HG03159 (cell line): ENCODE data around the gene CD101.

Source experiments
- ATAC-seq: cut with Tn5 transposase; IDR thresholded peaks from one replicate; pipeline ENCODE4 v1.9.1; 2021; ENCODE audit warnings: mild to moderate bottlenecking, moderate library complexity; ENCODE audit not compliant: unreplicated experiment

CD101 gene

GRCh38 chr1:117013309-117013858 is 11.8 kb downstream of the CD101 start:
- ATAC-seq = no peak

GRCh38 chr1:117014209-117014608 is 12.6 kb downstream of the CD101 start:
- ATAC-seq = no peak

GRCh38 chr1:117015724-117016123 is 14.2 kb downstream of the CD101 start:
- ATAC-seq = no peak

- ATAC-seq = no peak
Measured at GRCh38 chr1:117017062-117017461, 15.5 kb downstream of the CD101 start.

- no peak for ATAC-seq
Measured at GRCh38 chr1:117017648-117018047, 16.1 kb downstream of the CD101 start.

GRCh38 chr1:117020526-117021156 is 19.1 kb downstream of the CD101 start:
- ATAC-seq = no peak

GRCh38 chr1:117022114-117022513 is 20.6 kb downstream of the CD101 start:
- ATAC-seq = no peak

- ATAC-seq = no peak
Measured at GRCh38 chr1:117025568-117025967, 24.0 kb downstream of the CD101 start.

GRCh38 chr1:117026361-117026760 is 24.8 kb downstream of the CD101 start:
- ATAC-seq = no peak

- ATAC-seq = no peak
Measured at GRCh38 chr1:117029685-117030084, 28.1 kb downstream of the CD101 start.

GRCh38 chr1:117030271-117030877 is 28.8 kb downstream of the CD101 start:
- ATAC-seq = no peak

GRCh38 chr1:117032266-117032665 is 30.7 kb downstream of the CD101 start:
- ATAC-seq = no peak

- no peak for ATAC-seq
Measured at GRCh38 chr1:117032681-117033539, 31.4 kb downstream of the CD101 start.

GRCh38 chr1:117033772-117034171 is 32.2 kb downstream of the CD101 start:
- no peak for ATAC-seq

- ATAC-seq = no peak
Measured at GRCh38 chr1:117034791-117035290, 33.3 kb downstream of the CD101 start.

- no peak for ATAC-seq
Measured at GRCh38 chr1:117036018-117036461, 34.5 kb downstream of the CD101 start.

- no peak for ATAC-seq
Measured at GRCh38 chr1:117037802-117038201, 36.2 kb downstream of the CD101 start.

- no peak for ATAC-seq
Measured at GRCh38 chr1:117038236-117038635, 36.7 kb downstream of the CD101 start.

- no peak for ATAC-seq
Measured at GRCh38 chr1:117044217-117044616, 42.7 kb downstream of the CD101 start.

GRCh38 chr1:117045644-117046043 is 44.1 kb downstream of the CD101 start:
- ATAC-seq = no peak

- no peak for ATAC-seq
Measured at GRCh38 chr1:117046781-117047180, 45.2 kb downstream of the CD101 start.
